Vagina (tissue), 2 donors: ENCODE measurements around the gene HADHA. TPM values are rescaled to one million over a fixed set of nuclear protein-coding genes. Genes with fewer than 3 reads are reported as not detected.

ENCODE experiments used
- DNase-seq, 2 donors: peaks; one replicate each; pipeline ENCODE4 v3.0.0-alpha.2; 2017; ENCODE audit errors: extremely low spot score in 2 of 2
- H3K27ac ChIP-seq: fragments of 200-600 bp; sonication (generic); one replicate; pipeline ENCODE4 v1.5.1; 2019
- H3K27me3 ChIP-seq: fragments of 200-600 bp; sonication (generic); one replicate; pipeline ENCODE4 v1.5.1; 2019
- H3K36me3 ChIP-seq, 2 donors: fragments of 200-600 bp; sonication (generic); one replicate each; pipeline ENCODE4 v1.5.1; 2017 to 2019
- H3K4me1 ChIP-seq: fragments of 200-600 bp; sonication (generic); one replicate; pipeline ENCODE4 v1.5.1; 2019
- H3K4me3 ChIP-seq, 2 donors: fragments of 200-600 bp; sonication (generic); 1 replicate in 1 of 2; 2 replicates in 1 of 2; pipeline ENCODE4 v1.5.1; 2016 to 2019
- H3K9me3 ChIP-seq: fragments of 200-600 bp; sonication (generic); one replicate; pipeline ENCODE4 v1.5.1; 2019
- CTCF ChIP-seq, 3 experiments: fragments of 450-650 bp in 2 of 3; fragments of 200-600 bp in 1 of 3; sonication (generic) in 1 of 3; IDR thresholded peaks; one replicate each; pipeline ENCODE4 v1.5.1; 2017 to 2019; ENCODE audit warnings: antibody characterized with exemption in 3 of 3, mild to moderate bottlenecking in 2 of 3, moderate library complexity in 2 of 3
- POLR2A ChIP-seq, 2 donors: fragments of 450-650 bp; IDR thresholded peaks; one replicate each; pipeline ENCODE4 v1.6.1; 2017; ENCODE audit warnings: antibody characterized with exemption in 2 of 2, mild to moderate bottlenecking in 2 of 2, moderate library complexity in 2 of 2
- POLR2AphosphoS5 ChIP-seq, 2 donors: sonication (generic); formaldehyde crosslinking; IDR thresholded peaks; one replicate each; pipeline ENCODE4 v1.9.0; 2017; ENCODE audit warnings: antibody characterized with exemption in 2 of 2, mild to moderate bottlenecking in 2 of 2, low read depth in 1 of 2; ENCODE audit not compliant: insufficient read depth in 1 of 2
- intact Hi-C: fragments of 100-400 bp; cut with DNase I; formaldehyde crosslinking; loops from one replicate; pipeline ENCODE4 v1.15.1; 2023
- total RNA-seq: library from RNA; depleted of rRNA; stranded (reverse); fragments of >200 nt; gene quantifications from one replicate; pipeline ENCODE4 v1.2.3, GENCODE V29; 2016

The HADHA gene
- total RNA-seq, 1 donor from 2014 or later: 124 TPM

GRCh38 chr2:26144953-26145680 lies 99.3 kb downstream of the HADHA start:
- DNase-seq: no peak
- Histone ChIP-seq H3K4me1 (no peaks in the 10 kb centered on the region), H3K36me3 (no peaks in the 10 kb centered on the region), H3K27ac (no peak overlapping the region), H3K9me3 (no peaks in the 10 kb centered on the region), H3K27me3 (no peaks in the 10 kb centered on the region), H3K4me3 (no peak overlapping the region)
- intact Hi-C loops: loop anchor here (10.0 kb wide), 1 partner anchor 190 kb away; no protein-coding TSS in a partner anchor
- no peak for TF ChIP-seq POLR2AphosphoS5 (IDR thresholded peaks at IDR 0.05; ENCODE audit: insufficient read depth in 1 of 2, low read depth in 1 of 2)
- TF ChIP-seq POLR2A (IDR thresholded peaks at IDR 0.05): no peak
- TF ChIP-seq CTCF (IDR thresholded peaks at IDR 0.05): peak; percentile 73 to 86 (median 78)

GRCh38 chr2:26144031-26144430 lies 100.4 kb downstream of the HADHA start:
- Histone ChIP-seq H3K27ac (no peak overlapping the region), H3K4me1 (no peaks in the 10 kb centered on the region)
- intact Hi-C loops: loop anchor here (10.0 kb wide), 1 partner anchor 189 kb away; no protein-coding TSS in a partner anchor

GRCh38 chr2:26141145-26141769 lies 103.2 kb downstream of the HADHA start:
- H3K27ac ChIP-seq: no peak overlapping the region
- no peaks in the 10 kb centered on the region for H3K27me3 ChIP-seq
- H3K4me1 ChIP-seq: no peaks in the 10 kb centered on the region
- no peak for DNase-seq
- H3K9me3 ChIP-seq: no peaks in the 10 kb centered on the region
- intact Hi-C loops: loop anchor here (10.0 kb wide), 1 partner anchor 186 kb away; no protein-coding TSS in a partner anchor
- TF ChIP-seq CTCF (IDR thresholded peaks at IDR 0.05) (no peak), POLR2AphosphoS5 (IDR thresholded peaks at IDR 0.05; ENCODE audit: insufficient read depth in 1 of 2, low read depth in 1 of 2) (no peak), POLR2A (IDR thresholded peaks at IDR 0.05) (no peak)
- peaks cover 0 to under 1% of the 10 kb centered on the region in 2 donors for H3K36me3 ChIP-seq
- no peak overlapping the region for H3K4me3 ChIP-seq

More at GRCh38 chr2:26144031-26144430, 100.4 kb downstream of the HADHA start:
- Histone ChIP-seq H3K9me3 (no peaks in the 10 kb centered on the region), H3K36me3 (no peaks in the 10 kb centered on the region), H3K27me3 (no peaks in the 10 kb centered on the region), H3K4me3 (no peak overlapping the region)
- DNase-seq: no peak
- TF ChIP-seq POLR2A (IDR thresholded peaks at IDR 0.05) (no peak), POLR2AphosphoS5 (IDR thresholded peaks at IDR 0.05; ENCODE audit: insufficient read depth in 1 of 2, low read depth in 1 of 2) (no peak), CTCF (IDR thresholded peaks at IDR 0.05) (no peak)

Other genes starting within 250 kb of the HADHA start
- gene RAB10, start 210.5 kb downstream of the HADHA start, total RNA-seq: 135 TPM
- gene GAREM2, start 71.5 kb downstream of the HADHA start, total RNA-seq: 4.4 TPM
- gene HADHB, start 307 bp upstream of the HADHA start, total RNA-seq: 127 TPM
- 33.4 TPM for gene SELENOI, start 101.5 kb upstream of the HADHA start, total RNA-seq
- gene ADGRF3, start 102.2 kb upstream of the HADHA start, total RNA-seq: 0.49 TPM
- gene DRC1, start 157.3 kb upstream of the HADHA start, total RNA-seq: not detected
- gene OTOF, start 233.5 kb upstream of the HADHA start, total RNA-seq: 0.49 TPM